ENCODE results near the gene CSNK1G3. TPM values are rescaled to one million over a fixed set of nuclear protein-coding genes. Genes with fewer than 3 reads are reported as not detected.

CSNK1G3 gene
- total RNA-seq, 1 donor from 2014 or later, result 63.9 TPM

- H3K27me3 Mint-ChIP-seq (ENCODE audit: low read depth), result no peaks in the 10 kb centered on the region
- H3K4me1 Mint-ChIP-seq, result peaks cover under 1% of the 10 kb centered on the region
- DNase-seq (ENCODE audit: low spot score in 2 of 2, unreplicated experiment in 2 of 2), result no peak
- no peak overlapping the region for H3K27ac Mint-ChIP-seq
- H3K9me3 Mint-ChIP-seq, result peaks cover 35% of the 10 kb centered on the region
- H3K36me3 Mint-ChIP-seq, result peaks cover 19% of the 10 kb centered on the region
- TF ChIP-seq, protein P1, sequence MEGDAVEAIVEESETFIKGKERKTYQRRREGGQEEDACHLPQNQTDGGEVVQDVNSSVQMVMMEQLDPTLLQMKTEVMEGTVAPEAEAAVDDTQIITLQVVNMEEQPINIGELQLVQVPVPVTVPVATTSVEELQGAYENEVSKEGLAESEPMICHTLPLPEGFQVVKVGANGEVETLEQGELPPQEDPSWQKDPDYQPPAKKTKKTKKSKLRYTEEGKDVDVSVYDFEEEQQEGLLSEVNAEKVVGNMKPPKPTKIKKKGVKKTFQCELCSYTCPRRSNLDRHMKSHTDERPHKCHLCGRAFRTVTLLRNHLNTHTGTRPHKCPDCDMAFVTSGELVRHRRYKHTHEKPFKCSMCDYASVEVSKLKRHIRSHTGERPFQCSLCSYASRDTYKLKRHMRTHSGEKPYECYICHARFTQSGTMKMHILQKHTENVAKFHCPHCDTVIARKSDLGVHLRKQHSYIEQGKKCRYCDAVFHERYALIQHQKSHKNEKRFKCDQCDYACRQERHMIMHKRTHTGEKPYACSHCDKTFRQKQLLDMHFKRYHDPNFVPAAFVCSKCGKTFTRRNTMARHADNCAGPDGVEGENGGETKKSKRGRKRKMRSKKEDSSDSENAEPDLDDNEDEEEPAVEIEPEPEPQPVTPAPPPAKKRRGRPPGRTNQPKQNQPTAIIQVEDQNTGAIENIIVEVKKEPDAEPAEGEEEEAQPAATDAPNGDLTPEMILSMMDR (IDR thresholded peaks at IDR 0.05; ENCODE audit: unreplicated experiment), result no peak
- no peak overlapping the region for H3K4me3 Mint-ChIP-seq
Observed at GRCh38 chr5:123665822-123666371, 153.9 kb downstream of the CSNK1G3 start.

Other genes with a start within 250 kb of the CSNK1G3 start
- 23.0 to 27.9 TPM (median 23.4 TPM) in 3 replicates for gene CEP120, start 88.8 kb upstream of the CSNK1G3 start, total RNA-seq

Data from mesothelial cell of epicardium (in vitro differentiated cells).